Breast epithelium (tissue), 3 donors: Measurements from ENCODE around the gene CHMP5.

Experiments used
- CTCF ChIP-seq, 3 donors: fragments of 450-650 bp; IDR thresholded peaks; one replicate each; pipeline ENCODE4 v1.5.1; 2016 to 2017; ENCODE audit warnings: antibody characterized with exemption in 3 of 3, mild to moderate bottlenecking in 3 of 3, moderate library complexity in 3 of 3
- POLR2AphosphoS5 ChIP-seq, 3 donors: sonication (generic); formaldehyde crosslinking; IDR thresholded peaks; one replicate each; pipeline ENCODE4 v1.6.1; 2017; ENCODE audit warnings: antibody characterized with exemption in 3 of 3

- no peak for TF ChIP-seq CTCF (IDR thresholded peaks at IDR 0.05)
- no peak for TF ChIP-seq POLR2AphosphoS5 (IDR thresholded peaks at IDR 0.05)
These were observed 27.1 kb downstream of the CHMP5 start for GRCh38 chr9:33291901-33292300.
